DMS53 treated with DMSO at 0.1 percent for 48 hours (cell line): ENCODE measurements around the gene SLIT3.
A peak's percentile ranks its signal among the peaks of the same experiment; 100 is the strongest.
"Not testable (repeated sequence)": the region's sequence is repeated elsewhere in the genome, so short reads cannot be mapped to it uniquely, and the experiment has no call there.

Experiments
- DNase-seq: peaks from one replicate; lab custom pipeline; 2025; ENCODE audit not compliant: unreplicated experiment; lab: John Stamatoyannopoulos, UW

The SLIT3 gene

DNA sequence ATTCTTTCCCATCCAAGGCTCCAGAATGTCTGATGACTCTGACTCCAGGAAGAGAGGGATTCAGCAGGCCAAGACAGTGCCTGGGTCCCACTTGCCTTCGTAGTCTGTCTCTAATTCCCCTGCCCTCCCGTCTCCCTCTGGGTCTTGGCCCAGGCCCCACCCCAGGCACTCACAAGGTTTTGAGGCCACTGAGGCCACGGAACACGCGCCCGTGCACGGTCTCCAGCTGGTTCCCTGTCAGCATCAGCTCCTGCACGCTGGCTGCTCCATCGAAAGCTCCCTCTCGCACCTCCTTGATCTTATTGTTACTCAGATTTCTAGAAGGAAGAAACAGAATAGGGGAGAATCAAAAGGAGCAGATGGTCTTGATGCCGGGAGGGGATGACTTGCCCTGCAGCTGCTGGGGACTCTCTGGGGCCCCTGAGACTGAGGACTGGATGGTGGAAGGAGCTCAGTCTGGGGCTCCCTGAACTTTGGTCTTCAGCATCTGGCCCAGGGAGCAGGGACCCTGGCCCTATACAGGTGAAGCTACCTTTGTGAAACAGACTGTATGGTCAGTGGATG is 547.2 kb downstream of the SLIT3 start:
- no peak for DNase-seq

DNA sequence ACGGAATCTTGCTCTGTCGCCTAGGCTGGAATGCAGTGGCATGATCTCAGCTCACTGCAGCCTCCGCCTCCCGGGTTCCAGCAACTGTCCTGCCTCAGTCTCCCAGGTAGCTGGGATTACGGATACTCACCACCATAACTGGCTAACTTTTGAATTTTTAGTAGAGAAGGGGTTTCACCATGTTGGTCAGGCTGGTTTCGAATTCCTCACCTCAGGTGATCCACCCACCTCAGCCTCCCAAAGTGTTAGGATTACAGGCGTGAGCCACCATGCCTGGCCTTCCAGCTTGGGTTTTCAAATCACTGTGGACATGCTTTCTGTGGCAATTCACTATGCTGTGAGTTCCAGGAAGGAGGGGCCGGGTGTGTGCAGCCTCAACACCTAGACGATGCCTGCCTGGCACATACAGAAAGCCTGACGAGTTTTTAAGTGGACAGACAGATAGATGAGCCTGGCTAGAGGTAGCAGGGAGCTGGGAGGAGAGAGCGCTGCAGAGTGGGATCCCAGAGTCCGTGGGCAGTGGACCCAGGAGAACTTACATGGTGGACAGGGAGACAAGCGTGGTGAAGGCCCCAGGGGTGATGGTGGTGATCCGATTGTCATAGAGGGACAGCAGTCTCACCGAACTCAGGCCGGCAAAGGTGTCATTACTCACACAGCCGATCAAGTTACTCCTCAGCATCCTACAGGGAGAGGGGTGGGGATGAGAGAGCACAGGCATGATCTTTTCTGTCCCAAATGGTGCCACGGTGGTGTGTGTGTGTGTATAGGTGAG is 548.3 kb downstream of the SLIT3 start:
- DNase-seq = no peak

DNA sequence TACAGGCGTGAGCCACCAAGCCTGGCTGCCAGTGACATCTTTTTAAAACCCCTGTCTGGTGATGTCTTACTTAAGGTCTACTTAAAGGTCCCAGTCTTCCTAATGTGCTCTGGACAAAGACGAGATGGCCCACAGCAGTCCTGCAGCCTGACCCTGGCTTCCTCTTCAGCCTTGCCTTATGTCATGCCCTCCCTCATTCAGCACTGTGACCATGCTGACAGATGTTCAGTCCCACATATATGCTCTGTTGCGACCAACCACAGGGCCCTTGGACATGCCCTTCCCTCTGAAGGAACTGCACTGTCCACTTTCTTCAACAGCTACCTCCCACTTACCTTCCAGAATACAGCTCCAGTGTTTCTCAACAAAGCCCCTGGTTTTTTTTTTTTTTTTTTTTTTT is 548.9 kb downstream of the SLIT3 start:
- DNase-seq = no peak

DNA sequence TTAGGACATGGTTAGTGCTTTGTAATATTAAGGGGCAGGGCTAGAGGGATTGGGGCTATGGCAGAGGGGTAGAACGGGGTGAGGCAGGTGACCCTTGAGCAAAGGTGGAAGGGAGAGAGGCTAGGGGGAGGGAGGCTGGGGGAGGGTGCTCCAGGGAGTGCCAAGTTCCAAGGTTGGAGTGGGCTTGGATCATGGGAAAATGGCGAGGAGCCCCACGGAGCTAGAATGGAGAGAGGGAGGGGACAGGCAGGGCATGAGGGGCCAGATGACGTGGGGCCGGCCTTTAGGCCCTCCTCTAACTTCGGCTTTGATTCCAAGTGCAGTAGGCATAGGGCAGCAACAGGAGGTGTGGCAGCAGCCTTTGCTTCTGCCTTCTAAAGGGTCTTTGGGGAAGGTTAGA is 550.0 kb downstream of the SLIT3 start:
- no peak for DNase-seq

DNA sequence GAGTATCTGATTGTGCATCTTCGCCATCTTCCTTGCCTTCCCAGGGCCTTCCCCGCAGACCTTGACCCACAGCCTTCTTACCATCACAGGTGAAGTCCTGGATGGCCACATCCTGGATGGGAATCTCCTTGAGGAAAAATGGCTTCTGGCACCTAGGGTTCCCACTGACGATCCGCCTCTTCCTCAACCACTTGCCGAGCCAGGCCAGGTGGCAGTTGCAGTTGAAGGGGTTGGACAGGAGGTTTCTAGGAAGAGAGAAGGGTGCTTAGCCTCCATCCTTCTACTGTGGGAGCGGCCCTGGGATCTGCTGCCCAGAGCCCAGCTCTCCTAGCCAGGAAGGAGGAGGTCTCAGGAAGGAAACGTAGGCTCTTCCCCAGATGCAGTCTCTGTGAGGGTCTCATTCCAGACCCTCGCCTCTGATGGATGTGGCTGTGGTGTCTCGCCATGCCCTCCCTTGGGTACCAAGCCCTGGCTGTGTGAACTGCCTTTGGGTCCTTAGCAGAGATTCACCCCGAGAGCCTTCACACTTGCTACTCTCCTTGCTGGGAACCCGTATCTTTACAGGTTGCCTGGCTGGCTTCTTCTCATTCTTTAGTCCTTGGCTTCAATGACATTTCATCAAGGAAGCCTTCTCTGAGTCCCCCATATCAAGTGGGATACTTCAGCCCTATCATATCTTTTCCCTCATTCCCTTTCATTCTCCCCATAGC is 551.4 kb downstream of the SLIT3 start:
- no peak for DNase-seq

DNA sequence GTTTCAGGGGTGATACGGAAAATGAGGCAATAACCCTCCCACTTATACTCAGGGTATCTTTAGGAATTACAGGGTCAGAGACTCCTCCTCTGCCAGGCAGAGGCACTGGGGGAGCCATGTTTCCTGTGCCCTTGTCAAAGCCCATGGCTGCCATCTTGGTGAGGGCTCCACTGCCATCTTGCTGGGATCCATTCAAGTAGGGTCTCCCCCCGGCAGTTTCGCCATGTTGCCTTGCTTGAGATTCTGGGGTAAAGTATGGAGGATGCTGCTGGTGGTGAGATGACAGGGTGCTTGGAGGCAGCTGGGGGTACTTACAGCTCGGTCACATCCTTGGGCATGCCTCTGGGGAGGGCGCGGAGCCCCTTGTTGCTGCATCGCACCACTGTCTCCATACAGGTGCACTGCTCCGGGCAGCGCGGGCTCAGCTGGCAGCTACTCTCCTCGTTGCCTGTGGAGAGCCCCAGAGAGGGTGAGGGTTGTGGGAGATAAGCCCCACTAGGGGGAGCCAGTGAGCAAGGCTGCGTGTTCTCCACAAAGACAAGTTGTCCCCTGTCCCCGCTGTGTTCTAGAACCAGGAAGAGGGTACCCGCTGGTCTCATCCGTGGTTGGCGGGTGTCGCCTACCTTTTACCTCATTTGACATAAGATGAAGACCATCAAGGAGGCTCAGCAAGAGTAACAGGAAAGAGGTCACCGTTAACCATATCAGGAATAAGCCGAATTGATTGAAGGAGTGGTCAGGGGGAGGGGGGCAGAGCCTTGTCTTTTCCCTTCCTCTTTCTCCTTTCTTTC is 552.8 kb downstream of the SLIT3 start:
- DNase-seq = peak; percentile 6

DNA sequence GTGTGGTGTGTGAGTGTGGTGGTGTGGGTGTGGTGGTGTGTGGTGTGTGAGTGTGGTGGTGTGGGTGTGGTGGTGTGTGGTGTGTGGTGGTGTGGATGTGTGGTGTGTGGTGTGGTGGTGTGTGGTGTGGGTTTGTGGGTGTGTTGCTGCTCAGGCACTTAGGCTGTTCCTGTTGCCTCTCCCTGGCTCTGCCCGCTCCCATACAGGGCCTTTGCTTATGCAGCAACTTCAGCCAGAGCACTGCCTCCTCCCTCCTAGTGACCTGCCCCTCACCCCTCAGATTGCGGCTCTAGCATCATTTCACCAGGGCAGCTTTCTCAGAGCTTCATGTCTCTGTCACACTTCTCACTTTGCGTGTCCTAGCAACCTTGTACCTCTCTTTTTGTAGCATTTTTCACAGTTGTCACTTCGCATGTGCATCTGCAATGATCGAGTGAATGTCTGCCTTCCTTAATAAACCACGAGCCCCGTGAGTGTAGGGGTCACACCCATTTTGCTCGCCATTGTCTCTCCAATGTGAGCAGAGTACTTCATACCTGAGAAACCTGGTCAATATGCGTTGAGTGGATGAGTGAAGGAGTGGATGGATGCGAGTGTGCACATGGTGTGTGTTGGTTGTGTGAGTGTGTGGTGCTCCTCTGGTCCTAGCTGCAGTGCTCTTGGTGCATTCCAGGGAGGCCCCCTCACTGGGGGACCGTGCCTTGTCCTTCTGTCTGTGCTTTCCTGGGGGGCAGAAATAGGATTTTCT is 553.9 kb downstream of the SLIT3 start:
- DNase-seq = no peak

DNA sequence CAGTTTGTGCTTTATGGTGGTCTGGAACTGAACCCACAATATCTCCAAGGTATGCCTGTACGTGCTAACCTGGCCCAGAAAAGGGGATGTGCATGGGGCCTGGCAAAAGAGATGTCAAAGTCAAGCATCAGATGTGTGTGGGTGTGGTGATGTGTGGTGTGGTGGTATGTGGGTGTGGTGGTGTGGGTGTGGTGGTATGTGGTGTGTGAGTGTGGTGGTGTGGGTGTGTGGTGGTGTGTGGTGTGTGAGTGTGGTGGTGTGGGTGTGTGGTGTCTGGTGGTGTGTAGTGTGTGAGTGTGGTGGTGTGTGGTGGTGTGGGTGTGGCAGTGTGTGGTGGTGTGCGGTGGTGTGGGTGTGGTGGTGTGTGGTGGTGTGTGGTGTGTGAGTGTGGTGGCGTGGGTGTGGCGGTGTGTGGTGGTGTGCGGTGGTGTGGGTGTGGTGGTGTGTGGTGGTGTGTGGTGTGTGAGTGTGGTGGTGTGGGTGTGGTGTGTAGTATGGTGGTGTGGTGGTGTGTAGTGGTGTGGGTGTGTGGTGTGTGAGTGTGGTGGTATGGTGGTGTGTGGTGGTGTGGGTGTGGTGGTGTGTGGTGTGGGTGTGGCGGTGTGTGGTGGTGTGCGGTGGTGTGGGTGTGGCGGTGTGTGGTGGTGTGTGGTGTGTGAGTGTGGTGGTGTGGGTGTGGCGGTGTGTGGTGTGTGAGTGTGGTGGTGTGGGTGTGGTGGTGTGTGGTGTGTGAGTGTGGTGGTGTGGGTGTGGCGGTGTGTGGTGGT is 554.6 kb downstream of the SLIT3 start:
- not testable (repeated sequence) for DNase-seq

DNA sequence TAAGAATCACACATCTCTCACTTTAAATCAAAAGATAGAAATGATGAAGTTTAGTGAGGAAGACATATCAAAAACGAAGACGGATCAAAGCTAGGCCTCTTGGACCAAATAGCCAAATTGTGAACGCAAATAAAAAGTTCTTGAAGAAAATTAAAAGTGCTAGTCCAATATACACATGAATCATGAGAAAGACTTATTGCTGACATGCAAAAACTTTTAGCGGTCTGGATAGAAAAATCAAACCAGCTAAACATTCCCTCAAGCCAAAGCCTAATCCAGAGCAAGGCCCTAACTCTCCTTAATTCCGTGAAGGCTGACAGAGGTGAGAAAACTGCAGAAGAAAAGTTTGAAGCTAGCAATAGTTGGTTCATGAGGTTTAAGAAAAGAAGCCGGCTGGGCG is 557.3 kb downstream of the SLIT3 start:
- DNase-seq = no peak

DNA sequence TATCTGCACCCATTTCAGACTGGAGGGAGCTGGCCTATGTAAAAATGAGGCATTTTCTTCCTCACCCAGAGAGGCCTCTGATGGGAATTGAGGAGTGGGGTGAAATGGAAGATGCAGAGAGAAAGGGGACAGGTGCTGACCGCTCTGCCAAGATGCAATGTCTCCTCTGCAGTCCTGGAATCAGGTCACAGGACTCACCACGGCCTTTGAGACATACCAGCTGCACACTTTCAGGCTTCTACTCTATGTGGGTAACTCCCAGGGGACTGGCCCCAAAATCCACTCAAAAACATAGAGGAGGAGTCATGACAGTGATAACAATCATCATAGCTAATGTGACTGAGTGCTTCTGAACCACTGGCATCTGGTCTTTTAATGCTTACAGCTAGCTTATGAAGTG is 558.6 kb downstream of the SLIT3 start:
- DNase-seq = not testable (repeated sequence)

DNA sequence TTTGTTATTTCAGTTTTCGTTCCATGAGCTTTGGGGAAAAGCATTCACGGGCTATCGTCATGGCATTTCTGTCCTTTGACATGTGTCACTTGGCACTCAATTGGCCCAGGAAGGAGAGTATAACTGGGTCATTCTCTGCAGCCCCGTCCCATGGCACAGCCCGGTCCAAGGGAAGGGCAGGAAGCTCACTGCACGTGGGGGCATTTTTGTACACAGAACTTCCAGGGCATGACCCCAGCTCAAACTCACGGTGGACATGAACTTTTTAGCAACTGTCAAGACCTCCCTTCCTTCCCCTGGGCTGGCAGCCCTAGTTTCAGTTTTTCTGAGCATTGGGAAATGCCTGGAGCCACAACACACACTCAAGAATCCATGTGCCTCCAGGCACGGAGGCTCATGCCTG is 560.1 kb downstream of the SLIT3 start:
- no peak for DNase-seq

DNA sequence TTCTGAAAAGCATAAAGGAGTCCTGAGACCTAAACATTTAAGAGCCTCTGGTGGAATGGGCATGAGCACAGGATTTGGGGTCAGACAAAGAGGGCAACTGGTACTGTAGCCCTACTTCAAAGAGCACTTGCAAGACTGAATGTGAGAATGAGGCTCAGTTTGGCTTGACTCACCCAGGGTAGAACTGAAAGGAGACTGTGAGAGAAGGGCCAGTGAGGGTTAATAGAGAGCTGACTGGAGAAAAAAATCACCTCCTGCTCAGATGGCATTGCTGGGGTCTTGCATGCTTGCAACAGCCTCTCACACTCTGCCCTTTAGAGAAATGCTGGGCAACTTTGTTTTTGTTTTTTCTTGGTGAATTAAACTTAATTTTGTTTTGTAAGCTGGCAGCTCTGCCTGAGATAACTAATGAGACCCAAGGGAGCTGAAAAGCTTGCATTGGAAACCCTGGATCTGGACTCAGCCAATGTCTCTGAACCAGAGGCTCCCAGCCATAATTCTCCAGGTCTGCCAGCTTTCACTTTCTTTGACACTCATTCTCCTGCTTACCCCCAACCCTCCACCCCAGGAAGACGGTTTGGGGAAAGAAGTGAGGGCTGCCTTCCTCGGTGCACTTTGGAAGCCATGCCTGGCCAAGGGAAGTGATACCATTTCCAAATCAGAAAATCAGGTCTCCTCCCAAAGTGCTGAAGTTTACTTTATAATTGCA is 560.7 kb downstream of the SLIT3 start:
- DNase-seq = no peak

DNA sequence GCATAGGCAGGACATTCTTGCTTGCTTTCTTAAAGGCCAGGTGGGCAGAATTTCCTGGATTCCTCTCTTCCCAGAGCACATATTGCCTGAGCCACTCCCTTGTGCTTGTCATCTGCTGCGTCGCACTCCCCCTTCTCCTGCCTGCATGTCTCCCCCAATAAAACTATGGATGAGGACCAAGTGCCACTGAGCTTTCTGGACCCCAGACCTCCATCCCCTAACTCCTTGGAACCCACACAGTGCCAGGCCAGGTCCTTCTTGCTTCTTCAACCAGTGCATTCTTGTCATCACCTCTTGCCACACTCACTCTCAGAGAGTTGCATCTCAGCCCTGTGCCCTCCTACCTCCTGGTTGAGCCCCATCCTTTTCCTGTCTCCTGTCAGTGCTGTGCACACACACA is 563.9 kb downstream of the SLIT3 start:
- no peak for DNase-seq

DNA sequence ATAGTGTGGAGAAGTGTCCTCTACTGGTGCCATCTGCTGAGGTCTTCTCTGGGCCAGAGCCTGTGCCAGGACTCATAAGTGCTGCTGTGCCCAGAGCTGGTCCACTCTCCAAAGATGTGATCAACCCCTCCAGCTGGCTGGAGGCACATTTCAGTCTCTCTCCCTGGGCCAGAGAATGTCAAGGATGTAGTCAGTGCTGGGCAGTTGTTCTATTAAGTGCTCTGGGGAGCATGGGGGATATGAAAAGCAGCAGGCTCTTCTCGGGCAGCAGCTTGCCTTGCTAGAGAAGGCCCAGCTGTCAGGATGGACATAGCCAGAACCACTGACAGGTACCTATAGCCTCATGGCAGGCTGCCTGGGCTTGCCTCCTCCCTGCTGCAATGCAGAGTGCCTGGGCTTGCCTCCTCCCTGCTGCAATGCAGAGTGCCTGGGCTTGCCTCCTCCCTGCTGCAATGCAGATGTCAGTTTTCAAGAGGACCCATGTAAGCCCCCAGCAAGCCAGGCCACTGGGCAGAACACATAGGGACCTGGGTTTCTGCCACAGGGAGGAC is 564.6 kb downstream of the SLIT3 start:
- DNase-seq = no peak

DNA sequence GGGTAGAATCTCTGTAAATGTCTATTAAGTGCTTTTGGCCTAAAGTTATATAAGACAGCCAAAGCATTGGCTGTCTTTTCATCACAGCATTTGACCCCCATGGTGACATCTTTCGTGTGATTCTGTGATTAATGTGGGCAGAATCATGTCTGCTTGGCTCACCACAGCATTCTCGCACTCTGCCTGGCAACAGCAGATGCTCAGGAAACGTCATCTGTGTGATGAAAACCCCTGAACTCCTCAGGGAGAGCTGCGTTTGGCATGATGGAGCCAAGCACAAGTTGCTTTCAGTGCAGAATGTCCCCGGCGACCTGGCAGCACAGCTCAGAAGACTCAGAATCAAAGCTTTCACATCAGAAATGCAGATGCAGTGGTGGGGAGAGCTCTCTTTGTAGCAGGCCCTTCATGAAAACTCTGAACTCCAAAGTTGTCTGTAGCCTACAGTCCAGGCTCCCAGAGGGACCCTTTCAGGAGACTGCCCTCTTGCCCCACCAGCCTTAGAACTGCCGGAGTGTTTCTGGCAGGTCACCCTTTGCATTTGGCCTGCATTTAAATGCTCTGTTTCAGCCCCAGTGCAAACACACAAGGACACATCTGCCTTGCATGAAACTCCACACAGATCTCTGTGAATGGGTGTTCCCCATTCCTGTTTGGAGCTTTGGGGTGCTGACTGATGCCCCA is 566.2 kb downstream of the SLIT3 start:
- DNase-seq = no peak

DNA sequence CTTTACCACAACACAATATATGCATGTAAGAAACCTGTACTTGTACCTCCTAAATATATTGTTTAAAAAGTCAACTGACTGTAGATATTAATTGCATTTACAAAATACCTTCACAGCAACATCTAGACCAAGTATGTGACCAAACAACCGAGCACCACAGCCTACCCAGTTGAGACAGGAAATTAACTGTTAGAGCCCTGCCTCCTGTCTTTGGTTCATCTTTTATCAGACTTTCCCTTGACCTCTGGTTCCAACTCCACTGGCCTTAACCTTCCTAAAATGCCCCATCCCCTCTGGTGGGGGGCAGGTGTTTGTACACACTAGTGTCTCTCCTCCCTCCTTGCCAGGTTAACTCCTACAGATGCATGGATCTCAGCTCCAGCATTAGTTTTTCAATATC is 566.8 kb downstream of the SLIT3 start:
- no peak for DNase-seq

DNA sequence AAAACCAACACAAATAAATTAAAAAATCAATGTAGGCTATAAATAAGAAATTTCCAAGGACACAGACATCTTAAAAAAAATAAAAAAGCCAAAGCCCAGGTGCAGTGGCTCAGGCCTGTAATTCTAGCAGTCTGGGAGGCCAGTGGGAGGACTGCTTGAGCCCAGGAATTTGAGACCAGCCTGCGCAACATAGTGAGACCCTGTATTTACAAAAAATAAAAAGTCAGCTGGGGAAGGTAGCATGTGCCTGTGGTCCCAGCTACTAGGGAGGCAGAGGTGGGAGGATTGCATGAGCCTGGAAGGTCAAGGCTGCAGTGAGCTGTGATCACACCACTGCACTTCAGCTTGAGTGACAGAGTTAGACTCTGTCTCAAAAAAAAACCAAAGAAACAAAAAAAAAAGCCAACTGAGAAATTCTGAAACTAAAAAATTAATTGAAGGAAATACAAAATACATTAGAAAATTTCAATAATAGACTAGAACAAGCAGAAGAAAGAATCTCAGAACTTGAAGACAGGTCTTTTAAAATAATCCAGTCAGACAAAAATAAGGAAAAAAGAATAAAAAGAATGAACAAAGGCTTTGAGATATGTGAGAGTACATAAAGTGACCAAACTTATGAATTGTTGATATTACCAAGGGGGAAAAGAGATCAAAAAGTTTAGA is 572.3 kb downstream of the SLIT3 start:
- no peak for DNase-seq

DNA sequence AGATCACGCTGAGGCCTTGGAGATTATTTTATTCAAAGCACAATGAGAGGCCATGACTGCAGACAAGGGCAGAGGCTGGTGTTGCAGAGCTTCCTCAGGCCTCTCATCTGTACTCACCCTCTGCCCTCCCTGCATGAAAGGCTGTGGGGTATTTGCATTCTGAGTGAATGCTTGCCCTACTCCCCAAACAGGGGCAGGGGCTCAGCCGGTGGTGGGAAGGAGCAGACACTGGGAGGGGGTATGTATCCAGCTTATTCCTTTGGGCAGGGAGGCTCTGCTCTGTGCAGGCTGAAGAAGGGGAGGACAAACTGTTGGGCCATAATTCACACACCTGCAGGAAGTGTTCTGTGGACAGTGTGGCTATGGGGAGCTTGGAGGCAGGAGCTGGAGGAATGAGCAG is 573.4 kb downstream of the SLIT3 start:
- no peak for DNase-seq
